ENCODE measurements around the gene FGB.
"Not testable (repeated sequence)": the region's sequence is repeated elsewhere in the genome, so short reads cannot be mapped to it uniquely, and the experiment has no call there.

Gene FGB

GRCh38 chr4:154566639-154567204 lies 3.9 kb downstream of the FGB start:
- DNase-seq, result no peak

DNA sequence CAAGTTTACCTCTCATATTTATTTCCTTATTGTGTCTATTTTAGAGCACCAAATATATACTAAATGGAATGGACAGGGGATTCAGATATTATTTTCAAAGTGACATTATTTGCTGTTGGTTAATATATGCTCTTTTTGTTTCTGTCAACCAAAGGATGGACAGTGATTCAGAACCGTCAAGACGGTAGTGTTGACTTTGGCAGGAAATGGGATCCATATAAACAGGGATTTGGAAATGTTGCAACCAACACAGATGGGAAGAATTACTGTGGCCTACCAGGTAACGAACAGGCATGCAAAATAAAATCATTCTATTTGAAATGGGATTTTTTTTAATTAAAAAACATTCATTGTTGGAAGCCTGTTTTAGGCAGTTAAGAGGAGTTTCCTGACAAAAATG lies 6.2 kb downstream of the FGB start:
- no peak for DNase-seq

GRCh38 chr4:154569584-154569983 lies 6.8 kb downstream of the FGB start:
- no peak for DNase-seq

- no peak for DNase-seq
Measured at GRCh38 chr4:154573190-154573870, 10.5 kb downstream of the FGB start.

- DNase-seq, result no peak
Measured at GRCh38 chr4:154574311-154574710, 11.5 kb downstream of the FGB start.

GRCh38 chr4:154577324-154577723 lies 14.5 kb downstream of the FGB start:
- DNase-seq, result no peak

- no peak for DNase-seq
Measured at GRCh38 chr4:154578919-154579318, 16.1 kb downstream of the FGB start.

- DNase-seq, result no peak
Measured at GRCh38 chr4:154579927-154580326, 17.1 kb downstream of the FGB start.

GRCh38 chr4:154582723-154583122 lies 19.9 kb downstream of the FGB start:
- no peak for DNase-seq

DNA sequence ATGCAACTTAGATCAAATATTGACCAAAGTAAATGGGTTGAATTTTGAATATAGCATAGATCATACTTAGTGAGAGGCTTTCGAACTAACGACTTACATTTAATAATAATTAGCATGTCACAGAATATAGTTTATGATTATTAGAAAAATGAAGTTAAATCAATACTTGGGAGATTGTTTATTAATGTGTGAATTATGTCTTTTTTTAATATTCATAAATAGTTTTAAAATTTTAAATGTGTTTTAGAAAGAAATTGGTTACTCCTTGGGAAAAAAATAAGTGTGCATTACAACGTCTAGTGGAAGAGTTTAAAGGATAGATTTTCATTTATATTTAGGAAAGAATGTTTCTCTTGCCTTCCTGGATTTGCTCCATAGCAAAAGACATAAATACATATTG lies 20.4 kb downstream of the FGB start:
- DNase-seq, result no peak

- no peak for DNase-seq
Measured at GRCh38 chr4:154583677-154584076, 20.9 kb downstream of the FGB start.

- DNase-seq, result no peak
Measured at GRCh38 chr4:154584259-154584658, 21.4 kb downstream of the FGB start.

- DNase-seq, result no peak
Measured at GRCh38 chr4:154585369-154586018, 22.7 kb downstream of the FGB start.

DNA sequence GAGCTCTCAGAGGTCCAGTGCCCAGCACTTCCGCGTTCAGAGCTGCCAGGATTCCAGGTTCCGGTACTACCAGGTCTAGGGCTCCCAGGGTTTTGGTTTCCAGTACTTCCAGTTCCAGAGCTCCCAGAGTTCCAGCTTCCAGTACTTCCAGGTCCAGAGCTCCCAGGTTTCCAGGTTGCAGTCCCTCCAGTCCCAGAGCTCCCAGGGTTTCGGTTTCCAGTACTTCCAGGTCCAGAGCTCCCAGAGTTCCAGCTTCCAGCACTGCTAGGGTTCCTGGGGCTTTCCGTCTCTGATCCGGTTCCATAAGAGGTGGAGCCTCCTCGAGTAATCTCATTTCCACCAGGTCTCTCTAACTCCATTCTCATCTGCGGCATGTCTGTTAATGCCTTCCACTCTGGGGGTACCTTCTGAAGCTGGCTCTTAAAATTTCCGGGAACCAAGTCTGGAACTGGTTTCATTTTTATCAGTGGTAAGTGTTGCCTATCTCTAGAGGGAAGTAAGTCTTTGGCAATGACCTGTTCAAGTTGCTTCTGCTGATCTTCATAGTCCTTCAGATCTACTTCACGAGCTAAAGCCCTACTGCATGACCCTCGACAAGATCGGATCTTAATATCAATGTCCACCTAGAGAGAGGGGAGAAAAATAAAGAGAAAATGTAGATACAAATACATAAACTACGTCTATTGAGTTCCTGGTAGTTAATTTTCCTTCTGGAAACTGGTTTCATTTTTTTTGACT lies 23.7 kb downstream of the FGB start:
- no peak for DNase-seq

GRCh38 chr4:154588198-154588597 lies 25.4 kb downstream of the FGB start:
- no peak for DNase-seq

GRCh38 chr4:154589296-154590197 lies 26.7 kb downstream of the FGB start:
- no peak for DNase-seq

GRCh38 chr4:154590329-154591006 lies 27.7 kb downstream of the FGB start, which contains the start of gene FGA:
TSS of gene FGA (minus strand) at chr4:154590742. CDS start at chr4:154590687, 55 bp downstream.
- no peak for DNase-seq

GRCh38 chr4:154591890-154592289 lies 29.1 kb downstream of the FGB start:
- no peak for DNase-seq

GRCh38 chr4:154593868-154594267 lies 31.1 kb downstream of the FGB start:
- no peak for DNase-seq

- DNase-seq, result not testable (repeated sequence)
Measured at GRCh38 chr4:154594343-154594742, 31.5 kb downstream of the FGB start.

- no peak for DNase-seq
Measured at GRCh38 chr4:154595807-154596206, 33.0 kb downstream of the FGB start.

DNA sequence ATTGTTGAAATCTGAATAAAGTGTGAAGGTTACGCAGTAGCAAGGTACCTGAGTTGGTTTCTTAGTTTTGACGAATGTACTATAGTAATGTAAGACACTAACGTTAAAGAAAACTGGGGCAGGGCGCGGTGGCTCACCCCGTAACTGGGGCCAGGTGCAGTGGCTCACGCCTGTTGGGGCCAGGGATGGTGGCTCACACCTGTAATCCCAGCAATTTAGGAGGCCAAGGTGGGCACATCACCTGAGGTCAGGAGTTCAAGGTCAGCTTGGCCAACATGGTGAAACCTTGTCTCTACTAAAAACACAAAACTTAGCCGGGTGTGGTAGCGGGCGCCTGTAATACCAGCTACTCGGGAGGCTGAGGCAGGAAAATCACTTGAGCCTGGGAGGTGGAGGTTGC lies 34.5 kb downstream of the FGB start:
- DNase-seq, result not testable (repeated sequence)
